HCT116 (cell line): Measurements from ENCODE around the gene RTL10.

Source experiments
- EZH2 ChIP-seq: fragments of 200-600 bp; sonication (generic); IDR thresholded peaks from 2 replicates; pipeline ENCODE4 v1.6.1; 2017; ENCODE audit warnings: antibody characterized with exemption, mixed run types
- EZH2phosphoT487 ChIP-seq: fragments of 200-600 bp; IDR thresholded peaks from 2 replicates; pipeline ENCODE4 v1.6.1; 2018; ENCODE audit warnings: antibody characterized with exemption, borderline replicate concordance
- JUND ChIP-seq: IDR thresholded peaks from 2 replicates; pipeline ENCODE4 v1.6.1; 2012
- MAX ChIP-seq: IDR thresholded peaks from 2 replicates; pipeline ENCODE4 v1.6.1; 2012
- POLR2A ChIP-seq: IDR thresholded peaks from 2 replicates; pipeline ENCODE4 v1.7.0; 2011; ENCODE audit warnings: borderline replicate concordance; ENCODE audit not compliant: insufficient read depth, insufficient read length; ENCODE audit errors: extremely low read depth
- TF ChIP-seq, protein P1 (sequence below), 3 experiments: fragments of 200-600 bp in 1 of 3; sonication (generic) in 1 of 3; IDR thresholded peaks in 2 of 3; conservative IDR thresholded peaks in 1 of 3; 2 replicates each; pipeline ENCODE4 v1.5.1; 2012 to 2017; ENCODE audit warnings: low read depth in 2 of 3, low read length in 2 of 3, antibody characterized with exemption in 1 of 3, borderline replicate concordance in 1 of 3, control low read depth in 1 of 3, mild to moderate bottlenecking in 1 of 3, mixed read lengths in 1 of 3, mixed run types in 1 of 3, moderate library complexity in 1 of 3; ENCODE audit not compliant: insufficient read depth in 1 of 3
- TF ChIP-seq, protein P2 (sequence below): IDR thresholded peaks from 2 replicates; pipeline ENCODE4 v1.6.1; 2012; ENCODE audit warnings: low read depth

DNA sequence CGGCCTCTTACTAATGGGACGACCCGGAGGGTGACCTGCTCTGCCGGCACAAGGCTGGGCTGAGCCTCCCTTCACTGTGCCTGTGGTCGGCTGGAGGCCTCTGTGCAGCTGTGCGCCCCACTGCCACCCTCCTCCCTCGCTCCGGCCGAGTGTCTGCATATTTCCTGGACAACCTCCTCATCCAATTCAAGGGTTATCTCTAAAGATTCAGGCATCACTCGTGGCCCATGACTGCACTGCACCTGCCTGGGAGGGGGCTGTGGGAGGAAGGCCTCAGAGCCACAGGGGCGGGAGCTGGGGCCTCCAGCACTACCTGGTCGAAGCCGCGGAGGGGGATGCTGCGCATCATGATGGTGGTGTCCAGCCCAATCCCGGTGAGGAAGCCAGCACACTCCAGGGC lies 43.1 kb upstream of the RTL10 start:
- TF ChIP-seq, protein P1, sequence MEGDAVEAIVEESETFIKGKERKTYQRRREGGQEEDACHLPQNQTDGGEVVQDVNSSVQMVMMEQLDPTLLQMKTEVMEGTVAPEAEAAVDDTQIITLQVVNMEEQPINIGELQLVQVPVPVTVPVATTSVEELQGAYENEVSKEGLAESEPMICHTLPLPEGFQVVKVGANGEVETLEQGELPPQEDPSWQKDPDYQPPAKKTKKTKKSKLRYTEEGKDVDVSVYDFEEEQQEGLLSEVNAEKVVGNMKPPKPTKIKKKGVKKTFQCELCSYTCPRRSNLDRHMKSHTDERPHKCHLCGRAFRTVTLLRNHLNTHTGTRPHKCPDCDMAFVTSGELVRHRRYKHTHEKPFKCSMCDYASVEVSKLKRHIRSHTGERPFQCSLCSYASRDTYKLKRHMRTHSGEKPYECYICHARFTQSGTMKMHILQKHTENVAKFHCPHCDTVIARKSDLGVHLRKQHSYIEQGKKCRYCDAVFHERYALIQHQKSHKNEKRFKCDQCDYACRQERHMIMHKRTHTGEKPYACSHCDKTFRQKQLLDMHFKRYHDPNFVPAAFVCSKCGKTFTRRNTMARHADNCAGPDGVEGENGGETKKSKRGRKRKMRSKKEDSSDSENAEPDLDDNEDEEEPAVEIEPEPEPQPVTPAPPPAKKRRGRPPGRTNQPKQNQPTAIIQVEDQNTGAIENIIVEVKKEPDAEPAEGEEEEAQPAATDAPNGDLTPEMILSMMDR (IDR thresholded peaks at IDR 0.05 in 2 of 3, conservative IDR thresholded peaks at IDR 0.05 in 1 of 3; ENCODE audit: borderline replicate concordance in 1 of 3, insufficient read depth in 1 of 3, low read depth in 2 of 3, low read length in 2 of 3) = no peak
- no peak for TF ChIP-seq POLR2A
- TF ChIP-seq EZH2phosphoT487 = no peak
- TF ChIP-seq EZH2 = no peak
- TF ChIP-seq, protein P2, sequence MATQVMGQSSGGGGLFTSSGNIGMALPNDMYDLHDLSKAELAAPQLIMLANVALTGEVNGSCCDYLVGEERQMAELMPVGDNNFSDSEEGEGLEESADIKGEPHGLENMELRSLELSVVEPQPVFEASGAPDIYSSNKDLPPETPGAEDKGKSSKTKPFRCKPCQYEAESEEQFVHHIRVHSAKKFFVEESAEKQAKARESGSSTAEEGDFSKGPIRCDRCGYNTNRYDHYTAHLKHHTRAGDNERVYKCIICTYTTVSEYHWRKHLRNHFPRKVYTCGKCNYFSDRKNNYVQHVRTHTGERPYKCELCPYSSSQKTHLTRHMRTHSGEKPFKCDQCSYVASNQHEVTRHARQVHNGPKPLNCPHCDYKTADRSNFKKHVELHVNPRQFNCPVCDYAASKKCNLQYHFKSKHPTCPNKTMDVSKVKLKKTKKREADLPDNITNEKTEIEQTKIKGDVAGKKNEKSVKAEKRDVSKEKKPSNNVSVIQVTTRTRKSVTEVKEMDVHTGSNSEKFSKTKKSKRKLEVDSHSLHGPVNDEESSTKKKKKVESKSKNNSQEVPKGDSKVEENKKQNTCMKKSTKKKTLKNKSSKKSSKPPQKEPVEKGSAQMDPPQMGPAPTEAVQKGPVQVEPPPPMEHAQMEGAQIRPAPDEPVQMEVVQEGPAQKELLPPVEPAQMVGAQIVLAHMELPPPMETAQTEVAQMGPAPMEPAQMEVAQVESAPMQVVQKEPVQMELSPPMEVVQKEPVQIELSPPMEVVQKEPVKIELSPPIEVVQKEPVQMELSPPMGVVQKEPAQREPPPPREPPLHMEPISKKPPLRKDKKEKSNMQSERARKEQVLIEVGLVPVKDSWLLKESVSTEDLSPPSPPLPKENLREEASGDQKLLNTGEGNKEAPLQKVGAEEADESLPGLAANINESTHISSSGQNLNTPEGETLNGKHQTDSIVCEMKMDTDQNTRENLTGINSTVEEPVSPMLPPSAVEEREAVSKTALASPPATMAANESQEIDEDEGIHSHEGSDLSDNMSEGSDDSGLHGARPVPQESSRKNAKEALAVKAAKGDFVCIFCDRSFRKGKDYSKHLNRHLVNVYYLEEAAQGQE = no peak
- TF ChIP-seq JUND = no peak
- TF ChIP-seq MAX = no peak
